ENCODE measurements around the gene RALGPS1. TPM values are rescaled to one million over a fixed set of nuclear protein-coding genes. Genes with fewer than 3 reads are reported as not detected.

RALGPS1 gene
- total and polyA plus RNA-seq, 3 experiments from 2014 or later: 1.6 to 3.2 (median 2.4) TPM

DNA sequence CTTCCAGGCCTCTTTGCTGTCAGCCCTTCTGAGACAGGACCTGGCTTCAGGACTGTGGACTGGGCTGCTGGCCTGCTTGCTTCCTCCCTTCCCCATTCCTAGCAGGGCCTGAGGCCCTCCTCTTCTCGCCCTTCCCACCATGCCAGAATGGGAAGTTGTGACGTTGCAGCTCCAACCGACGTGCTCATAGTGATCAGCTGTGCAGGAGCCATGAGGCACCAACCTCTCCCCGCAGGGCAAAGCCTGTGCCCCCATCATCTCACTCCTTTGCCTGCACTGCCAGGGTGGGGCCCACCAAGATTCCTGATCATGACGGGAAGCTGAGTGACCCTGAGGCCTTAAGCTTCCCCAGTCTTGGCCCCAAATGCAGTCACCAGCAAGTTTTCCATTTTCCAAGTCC lies 304.9 kb downstream of the RALGPS1 start:
- no peaks in the 10 kb centered on the region for H3K36me3 ChIP-seq (ENCODE audit: insufficient read depth, low read length)
- Mint-ChIP-seq H3K9me3 (no peaks in the 10 kb centered on the region), H3K4me3 (no peak overlapping the region), H3K27me3 (no peaks in the 10 kb centered on the region), H3K36me3 (peaks cover 0 to under 1% (median 0%) of the 10 kb centered on the region in 3 donors), H3K4me1 (peaks cover 20 to 34% (median 31%) of the 10 kb centered on the region in 3 donors), H3K27ac (peak overlapping the region in 3 of 8 donors; percentile 1 to 64 (median 30))
- ChIA-PET CTCF (no interaction called here), POLR2A (no interaction called here)
- DNase-seq: no peak
- H3K4me3 ChIP-seq (ENCODE audit: low read length): no peak overlapping the region
- H3K27me3 ChIP-seq (ENCODE audit: insufficient read depth, low read length, poor library complexity, severe bottlenecking): no peaks in the 10 kb centered on the region
- H3K4me1 ChIP-seq (ENCODE audit: insufficient read depth, low read length): peaks cover 24% of the 10 kb centered on the region
- H3K27ac ChIP-seq (ENCODE audit: low read depth, low read length): no peak overlapping the region
- H3K9me3 ChIP-seq (ENCODE audit: low read length): no peaks in the 10 kb centered on the region

DNA sequence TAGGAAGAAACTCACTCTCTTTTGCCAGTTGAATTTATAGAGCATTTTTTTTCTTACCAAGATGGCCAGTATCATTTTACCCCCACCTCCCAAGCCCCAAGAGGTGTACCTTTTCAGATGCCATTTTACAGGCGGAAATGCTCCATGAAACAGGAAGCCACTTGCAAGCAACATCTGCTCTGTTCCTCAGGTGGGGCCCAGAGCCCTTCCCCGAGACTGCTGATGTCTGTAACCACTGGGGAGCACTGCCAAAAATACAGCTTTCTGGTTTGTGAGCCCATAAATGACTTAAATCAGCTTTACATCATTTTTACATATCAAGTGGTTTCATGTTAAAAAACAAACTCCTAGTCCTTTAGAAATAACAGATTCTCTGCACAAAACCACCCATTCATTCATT lies 307.1 kb downstream of the RALGPS1 start:
- Mint-ChIP-seq H3K4me3 (peak overlapping the region in 1 of 7 donors; percentile 69), H3K27me3 (peaks cover 0 to 3% of the 10 kb centered on the region in 2 donors), H3K9me3 (no peaks in the 10 kb centered on the region), H3K36me3 (peaks cover 0 to 2% (median 0%) of the 10 kb centered on the region in 3 donors), H3K4me1 (peaks cover 26 to 45% (median 43%) of the 10 kb centered on the region in 3 donors), H3K27ac (peak overlapping the region in 6 of 8 donors; percentile 6 to 48 (median 22))
- Histone ChIP-seq H3K4me1 (ENCODE audit: insufficient read depth, low read length) (peaks cover 33% of the 10 kb centered on the region), H3K9me3 (ENCODE audit: low read length) (no peaks in the 10 kb centered on the region), H3K27me3 (ENCODE audit: insufficient read depth, low read length, poor library complexity, severe bottlenecking) (no peaks in the 10 kb centered on the region), H3K27ac (ENCODE audit: low read depth, low read length) (no peak overlapping the region), H3K4me3 (ENCODE audit: low read length) (no peak overlapping the region), H3K36me3 (ENCODE audit: insufficient read depth, low read length) (no peaks in the 10 kb centered on the region)
- peak in 1 of 5 donors; percentile 19 for DNase-seq
- CTCF ChIA-PET: no interaction called here
- POLR2A ChIA-PET: interaction anchor here (0.6 kb wide), 2 partner anchors 17 to 229 kb away, joined by 3 read pairs; no protein-coding TSS in a partner anchor

DNA sequence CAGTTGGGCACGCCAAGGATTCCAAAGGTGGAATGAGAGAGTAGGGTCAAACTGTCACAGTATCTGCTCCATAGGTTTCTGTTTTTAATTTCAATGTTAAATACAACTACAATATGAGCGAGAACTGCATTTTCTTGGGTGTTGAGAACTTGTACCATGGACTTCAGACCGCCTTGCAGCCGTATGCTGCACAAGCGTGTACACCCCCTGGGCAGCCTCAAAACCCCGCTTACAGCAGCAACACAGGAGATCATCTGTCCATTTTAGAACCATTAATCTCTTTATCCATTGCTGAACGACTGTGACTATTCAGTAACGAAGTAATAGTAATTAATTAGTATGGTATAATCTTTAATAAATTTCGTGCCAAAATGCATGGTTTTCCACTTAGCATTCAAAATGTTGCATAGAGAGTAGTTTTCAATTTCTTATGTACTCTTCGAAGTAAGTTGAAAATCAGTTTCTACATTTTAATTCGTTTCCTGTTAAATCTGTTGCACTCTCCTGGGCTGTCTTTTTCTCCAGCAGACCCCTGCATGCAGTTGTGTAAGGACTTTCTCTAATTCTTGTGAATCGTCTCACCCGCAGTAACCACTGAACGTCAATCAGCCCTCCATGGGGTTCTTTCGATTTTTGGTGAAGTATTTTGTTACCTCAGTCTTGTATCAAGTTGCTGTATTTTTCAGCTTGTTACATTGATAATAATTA lies 308.0 kb downstream of the RALGPS1 start:
- CTCF ChIA-PET: no interaction called here

DNA sequence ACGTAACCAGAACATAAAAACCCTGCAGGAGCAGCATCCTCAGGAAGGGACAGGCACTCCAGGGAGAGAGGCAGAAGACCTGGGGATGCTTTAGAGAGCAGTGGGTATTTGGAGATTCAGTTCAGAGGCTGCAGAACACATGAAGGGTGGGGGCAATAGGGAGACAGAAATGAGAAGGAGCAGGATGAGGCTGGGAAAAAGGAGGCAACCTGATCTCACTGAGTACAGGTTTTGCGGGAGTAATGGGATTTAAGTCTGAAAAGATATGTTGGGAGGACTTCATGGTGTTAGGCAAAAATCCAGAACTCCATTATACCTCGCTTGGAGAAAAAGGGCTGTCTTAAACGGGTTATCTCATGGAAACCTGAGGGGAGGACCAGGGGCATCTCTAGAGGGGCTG lies 308.7 kb downstream of the RALGPS1 start:
- POLR2A ChIA-PET: no interaction called here

More for the DNA sequence above, 308.0 kb downstream of the RALGPS1 start:
- peak overlapping the region in 2 of 7 donors; percentile 4 to 83 for H3K4me3 Mint-ChIP-seq
- H3K27me3 ChIP-seq (ENCODE audit: insufficient read depth, low read length, poor library complexity, severe bottlenecking): no peaks in the 10 kb centered on the region
- no peak for DNase-seq
- H3K36me3 Mint-ChIP-seq: peaks cover 0 to 2% (median 0%) of the 10 kb centered on the region in 3 donors
- POLR2A ChIA-PET: no interaction called here
- no peaks in the 10 kb centered on the region for H3K9me3 Mint-ChIP-seq
- no peaks in the 10 kb centered on the region for H3K9me3 ChIP-seq (ENCODE audit: low read length)
- peaks cover 27 to 46% (median 45%) of the 10 kb centered on the region in 3 donors for H3K4me1 Mint-ChIP-seq
- H3K4me1 ChIP-seq (ENCODE audit: insufficient read depth, low read length): peaks cover 35% of the 10 kb centered on the region
- H3K27me3 Mint-ChIP-seq: peaks cover 0 to 3% of the 10 kb centered on the region in 2 donors
- H3K27ac ChIP-seq (ENCODE audit: low read depth, low read length): no peak overlapping the region
- H3K4me3 ChIP-seq (ENCODE audit: low read length): no peak overlapping the region
- H3K36me3 ChIP-seq (ENCODE audit: insufficient read depth, low read length): no peaks in the 10 kb centered on the region
- peak overlapping the region in 1 of 8 donors; percentile 48 for H3K27ac Mint-ChIP-seq

DNA sequence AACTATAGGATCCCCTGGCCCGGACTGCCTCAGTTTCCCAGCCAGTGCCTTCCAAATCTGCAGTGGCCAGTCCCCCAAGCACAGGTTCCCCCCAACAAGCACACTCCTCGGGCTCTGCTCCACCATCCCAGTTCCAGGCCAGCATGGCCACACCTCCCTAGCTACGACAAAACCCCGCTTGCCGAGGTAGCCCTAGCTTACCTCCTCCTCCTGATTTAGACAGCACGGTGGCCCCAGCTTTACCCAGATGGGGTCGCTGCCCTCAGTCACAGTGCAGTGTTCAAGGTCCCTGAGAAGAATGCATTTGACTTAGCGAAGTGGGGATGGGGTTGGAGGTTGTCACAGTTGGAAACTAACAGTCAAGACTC lies 309.2 kb downstream of the RALGPS1 start:
- H3K9me3 Mint-ChIP-seq: no peaks in the 10 kb centered on the region
- H3K27me3 Mint-ChIP-seq: peaks cover 0 to 3% of the 10 kb centered on the region in 2 donors
- H3K9me3 ChIP-seq (ENCODE audit: low read length): no peaks in the 10 kb centered on the region
- peak overlapping the region; percentile 82 to 89 (median 84) for H3K4me3 Mint-ChIP-seq
- H3K36me3 Mint-ChIP-seq: peaks cover 0 to 2% (median 0%) of the 10 kb centered on the region in 3 donors
- no peaks in the 10 kb centered on the region for H3K36me3 ChIP-seq (ENCODE audit: insufficient read depth, low read length)
- ChIA-PET CTCF (interaction anchor here (0.9 to 2.7 kb wide), 7 partner anchors 8 to 511 kb away, joined by 3 to 19 read pairs (median 4); partner anchors contain the start of gene SLC2A8), POLR2A (interaction anchor here (0.9 kb wide), 1 partner anchor 228 kb away, joined by 3 read pairs; the partner anchor contains the start of gene LRSAM1)
- H3K27ac ChIP-seq (ENCODE audit: low read depth, low read length): no peak overlapping the region
- H3K27me3 ChIP-seq (ENCODE audit: insufficient read depth, low read length, poor library complexity, severe bottlenecking): no peaks in the 10 kb centered on the region
- no peak for DNase-seq
- peaks cover 27 to 46% (median 45%) of the 10 kb centered on the region in 3 donors for H3K4me1 Mint-ChIP-seq
- H3K4me1 ChIP-seq (ENCODE audit: insufficient read depth, low read length): peaks cover 35% of the 10 kb centered on the region
- H3K4me3 ChIP-seq (ENCODE audit: low read length): peak overlapping the region; percentile 63
- peak overlapping the region in 5 of 8 donors; percentile 36 to 70 (median 48) for H3K27ac Mint-ChIP-seq

More for the DNA sequence above, 308.7 kb downstream of the RALGPS1 start:
- Histone ChIP-seq H3K27me3 (ENCODE audit: insufficient read depth, low read length, poor library complexity, severe bottlenecking) (no peaks in the 10 kb centered on the region), H3K9me3 (ENCODE audit: low read length) (no peaks in the 10 kb centered on the region), H3K36me3 (ENCODE audit: insufficient read depth, low read length) (no peaks in the 10 kb centered on the region), H3K27ac (ENCODE audit: low read depth, low read length) (no peak overlapping the region), H3K4me1 (ENCODE audit: insufficient read depth, low read length) (peaks cover 35% of the 10 kb centered on the region), H3K4me3 (ENCODE audit: low read length) (no peak overlapping the region)
- no peak for DNase-seq
- Mint-ChIP-seq H3K36me3 (peaks cover 0 to 2% (median 0%) of the 10 kb centered on the region in 3 donors), H3K4me1 (peaks cover 27 to 46% (median 45%) of the 10 kb centered on the region in 3 donors), H3K4me3 (peak overlapping the region; percentile 4 to 89 (median 83)), H3K9me3 (no peaks in the 10 kb centered on the region), H3K27ac (peak overlapping the region in 3 of 8 donors; percentile 2 to 48 (median 36)), H3K27me3 (peaks cover 0 to 3% of the 10 kb centered on the region in 2 donors)
- CTCF ChIA-PET: interaction anchor here (1.4 to 2.7 kb wide), 2 partner anchors 8 to 21 kb away, joined by 3 to 19 read pairs; no protein-coding TSS in a partner anchor

DNA sequence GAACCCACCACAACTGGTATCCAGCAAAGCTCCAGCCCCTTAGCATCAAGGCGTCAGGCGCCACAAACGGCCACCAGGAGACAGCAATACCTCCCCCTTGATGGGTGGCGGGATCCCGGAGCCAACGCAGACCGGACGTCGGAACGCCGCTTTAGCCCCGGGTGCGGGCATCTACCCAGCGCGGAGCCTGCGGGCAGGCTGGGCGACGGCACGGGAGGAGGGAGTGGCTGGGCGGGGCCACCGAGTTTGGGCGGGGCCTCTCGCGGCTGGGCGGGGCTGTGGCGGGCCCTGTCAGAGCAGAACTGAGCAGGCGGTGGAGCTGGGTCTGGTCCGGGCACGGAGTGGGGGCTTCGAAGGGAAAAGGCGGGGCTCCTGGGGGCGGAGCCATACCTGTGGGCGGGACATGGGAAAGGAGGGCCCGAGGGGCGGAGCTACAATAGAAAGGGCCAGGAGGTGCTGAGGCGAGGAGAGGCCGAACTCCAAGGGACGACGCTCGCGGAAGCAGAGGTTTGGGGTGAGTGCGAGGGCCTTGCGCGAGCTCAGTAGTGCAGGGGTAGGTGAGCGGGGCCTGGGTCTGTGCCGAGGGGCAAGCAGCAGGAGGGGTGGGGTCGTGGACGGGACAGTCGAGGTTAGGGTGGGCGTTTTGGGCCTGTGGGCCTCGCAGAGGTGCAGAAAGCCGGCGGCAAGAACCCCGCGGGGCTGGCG lies 309.7 kb downstream of the RALGPS1 start:
- POLR2A ChIA-PET: interaction anchor here (0.7 to 1.0 kb wide), 3 partner anchors 226 to 501 kb away, joined by 3 to 4 read pairs (median 3); partner anchors contain the start of gene LRSAM1
- CTCF ChIA-PET: interaction anchor here (0.9 to 2.7 kb wide), 9 partner anchors 9 to 510 kb away, joined by 3 to 19 read pairs (median 4); partner anchors contain the start of genes LRSAM1, RPL12 and SLC2A8

DNA sequence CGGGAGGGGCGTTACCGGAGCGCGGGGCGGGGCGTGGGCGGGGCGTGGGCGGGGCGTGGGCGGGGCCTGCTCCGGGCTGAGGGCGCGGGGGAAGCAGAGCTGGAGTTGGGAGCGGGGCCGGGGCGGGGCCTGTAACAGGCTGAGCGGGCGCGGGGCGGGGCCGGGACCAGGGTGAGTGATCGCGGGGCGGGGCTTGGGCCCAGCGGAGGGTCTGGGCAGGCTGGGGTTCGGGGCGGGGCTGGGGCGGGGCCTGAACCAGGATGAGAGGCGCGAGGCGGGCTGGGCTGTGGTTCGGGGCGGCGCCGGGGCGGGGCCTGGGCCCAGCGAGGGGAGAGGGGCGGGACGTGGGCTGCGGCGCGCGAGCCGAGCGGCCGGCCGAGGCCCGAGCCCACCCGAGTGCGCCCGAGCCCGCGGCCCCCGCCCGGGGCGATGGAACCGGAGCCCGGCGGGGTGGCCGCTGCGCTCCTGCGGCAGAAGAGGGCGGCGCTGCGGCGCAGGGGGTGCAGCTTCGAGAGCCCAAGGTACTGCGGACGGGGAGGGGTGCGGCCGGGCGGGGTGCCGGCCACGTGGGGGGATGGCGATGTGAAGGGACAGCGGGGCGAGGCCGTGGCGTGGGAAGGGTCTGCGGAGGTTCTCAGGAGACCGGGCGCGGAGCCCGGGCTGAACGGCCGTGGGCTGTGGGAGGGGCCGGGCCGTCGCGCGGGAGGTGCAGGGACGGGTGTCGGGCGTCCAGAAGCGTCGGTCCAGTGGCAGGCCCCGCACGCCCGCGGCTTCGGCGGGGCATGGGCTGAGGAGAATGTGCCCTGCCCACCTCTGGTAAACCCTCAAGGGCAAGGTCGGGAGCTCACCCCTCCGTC lies 310.5 kb downstream of the RALGPS1 start:
- peaks cover 27 to 46% (median 45%) of the 10 kb centered on the region in 3 donors for H3K4me1 Mint-ChIP-seq
- no peaks in the 10 kb centered on the region for H3K36me3 ChIP-seq (ENCODE audit: insufficient read depth, low read length)
- DNase-seq: peak; percentile 80 to 95 (median 88)
- H3K27ac Mint-ChIP-seq: peak overlapping the region in 1 of 8 donors; percentile 58
- peaks cover 35% of the 10 kb centered on the region for H3K4me1 ChIP-seq (ENCODE audit: insufficient read depth, low read length)
- ChIA-PET CTCF (interaction anchor here (1.0 to 2.7 kb wide), 7 partner anchors 10 to 509 kb away, joined by 3 to 19 read pairs (median 4); partner anchors contain the start of genes LRSAM1, RPL12 and SLC2A8), POLR2A (interaction anchor here (0.6 to 1.0 kb wide), 4 partner anchors 196 to 502 kb away, joined by 3 to 5 read pairs (median 4); partner anchors contain the start of gene LRSAM1)
- H3K4me3 Mint-ChIP-seq: peak overlapping the region; percentile 70 to 89 (median 83)
- no peaks in the 10 kb centered on the region for H3K9me3 Mint-ChIP-seq
- no peak overlapping the region for H3K27ac ChIP-seq (ENCODE audit: low read depth, low read length)
- peaks cover 0 to 2% (median 0%) of the 10 kb centered on the region in 3 donors for H3K36me3 Mint-ChIP-seq
- H3K9me3 ChIP-seq (ENCODE audit: low read length): no peaks in the 10 kb centered on the region
- peaks cover 0 to 3% of the 10 kb centered on the region in 2 donors for H3K27me3 Mint-ChIP-seq
- no peaks in the 10 kb centered on the region for H3K27me3 ChIP-seq (ENCODE audit: insufficient read depth, low read length, poor library complexity, severe bottlenecking)
- peak overlapping the region; percentile 63 for H3K4me3 ChIP-seq (ENCODE audit: low read length)

More for the DNA sequence above, 309.7 kb downstream of the RALGPS1 start:
- Histone ChIP-seq H3K27ac (ENCODE audit: low read depth, low read length) (no peak overlapping the region), H3K4me3 (ENCODE audit: low read length) (peak overlapping the region; percentile 63), H3K9me3 (ENCODE audit: low read length) (no peaks in the 10 kb centered on the region), H3K36me3 (ENCODE audit: insufficient read depth, low read length) (no peaks in the 10 kb centered on the region), H3K27me3 (ENCODE audit: insufficient read depth, low read length, poor library complexity, severe bottlenecking) (no peaks in the 10 kb centered on the region), H3K4me1 (ENCODE audit: insufficient read depth, low read length) (peaks cover 35% of the 10 kb centered on the region)
- peaks cover 0 to 2% (median 0%) of the 10 kb centered on the region in 3 donors for H3K36me3 Mint-ChIP-seq
- H3K4me1 Mint-ChIP-seq: peaks cover 27 to 46% (median 45%) of the 10 kb centered on the region in 3 donors
- peak overlapping the region; percentile 82 to 89 (median 84) for H3K4me3 Mint-ChIP-seq
- no peaks in the 10 kb centered on the region for H3K9me3 Mint-ChIP-seq
- peaks cover 0 to 3% of the 10 kb centered on the region in 2 donors for H3K27me3 Mint-ChIP-seq
- H3K27ac Mint-ChIP-seq: peak overlapping the region; percentile 44 to 88 (median 67)
- DNase-seq: peak; percentile 78 to 92 (median 86)

Data from CD8-positive, alpha-beta memory T cell (primary cell).